Sigmoid colon (tissue), 4 donors: ENCODE measurements around the gene TET1.

Experiments used
- CTCF ChIP-seq, 4 experiments: fragments of 450-650 bp in 3 of 4; fragments of 200-600 bp in 1 of 4; IDR thresholded peaks; one replicate each; pipeline ENCODE4 v1.5.1; 2016 to 2019; ENCODE audit warnings: antibody characterized with exemption in 4 of 4, mild to moderate bottlenecking in 3 of 4, moderate library complexity in 2 of 4
- POLR2A ChIP-seq, 2 donors: fragments of 450-650 bp; IDR thresholded peaks; one replicate each; pipeline ENCODE4 v1.6.1; 2016; ENCODE audit warnings: antibody characterized with exemption in 2 of 2, mild to moderate bottlenecking in 2 of 2, moderate library complexity in 2 of 2
- POLR2AphosphoS5 ChIP-seq, 4 donors: sonication (generic); formaldehyde crosslinking; IDR thresholded peaks; one replicate each; pipeline ENCODE4 v1.6.1; 2017; ENCODE audit warnings: antibody characterized with exemption in 4 of 4

- TF ChIP-seq POLR2A (IDR thresholded peaks at IDR 0.05) (no peak), POLR2AphosphoS5 (IDR thresholded peaks at IDR 0.05) (peak in 1 of 4 donors; percentile 10), CTCF (IDR thresholded peaks at IDR 0.05) (no peak)
Observed at GRCh38 chr10:68560943-68561864, 1.1 kb downstream of the TET1 start.
